Superior temporal gyrus (tissue), 1 donor: ENCODE data around the gene ACKR1.

ENCODE experiments used
- DNase-seq: peaks from one replicate; pipeline ENCODE4 v3.0.0-alpha.2; 2016; ENCODE audit errors: extremely low spot score

Gene ACKR1

GRCh38 chr1:159222075-159222865 lies 17.6 kb downstream of the ACKR1 start:
- DNase-seq = no peak

GRCh38 chr1:159223004-159223403 lies 18.3 kb downstream of the ACKR1 start:
- DNase-seq = no peak

- no peak for DNase-seq
Observed at GRCh38 chr1:159228554-159228953, 23.9 kb downstream of the ACKR1 start.

GRCh38 chr1:159229260-159229885 lies 24.7 kb downstream of the ACKR1 start:
- DNase-seq = no peak

GRCh38 chr1:159229896-159230295 lies 25.2 kb downstream of the ACKR1 start:
- DNase-seq = no peak

- no peak for DNase-seq
Observed at GRCh38 chr1:159239551-159240220, 35.0 kb downstream of the ACKR1 start.

- no peak for DNase-seq
Observed at GRCh38 chr1:159247266-159247665, 42.6 kb downstream of the ACKR1 start.

GRCh38 chr1:159248311-159248710 lies 43.6 kb downstream of the ACKR1 start:
- DNase-seq = no peak

- DNase-seq = no peak
Observed at GRCh38 chr1:159250638-159251216, 46.1 kb downstream of the ACKR1 start.
